Measurements from ENCODE around the gene CDH8.

Gene CDH8

DNA sequence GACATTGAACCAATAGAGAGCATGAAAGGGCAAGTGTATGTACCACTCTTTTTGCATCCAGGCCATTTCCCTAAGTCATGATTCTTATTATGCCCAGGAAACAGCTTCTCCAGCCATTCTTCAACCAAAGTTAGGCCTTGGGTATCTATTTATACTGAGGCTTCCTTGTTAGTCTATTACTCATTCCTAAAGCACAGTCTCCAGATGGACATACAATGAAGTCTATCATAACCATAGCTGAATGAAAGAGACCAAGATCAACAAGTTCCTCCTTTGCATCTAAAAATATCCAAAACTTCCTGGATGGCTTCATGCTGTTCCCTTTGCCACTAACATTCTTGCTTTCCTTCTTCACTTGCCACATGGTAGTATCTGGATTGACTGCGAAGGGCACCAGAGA is 265.9 kb downstream of the CDH8 start:
- H3K4me3 ChIP-seq (replicated peaks; ENCODE audit: insufficient read depth, low read length), result no peak overlapping the region
- H3K27ac ChIP-seq (replicated peaks), result no peak overlapping the region
- H3K27me3 ChIP-seq (ENCODE audit: insufficient read depth, poor library complexity, severe bottlenecking), result no peaks in the 10 kb centered on the region
- TF ChIP-seq, protein P1, sequence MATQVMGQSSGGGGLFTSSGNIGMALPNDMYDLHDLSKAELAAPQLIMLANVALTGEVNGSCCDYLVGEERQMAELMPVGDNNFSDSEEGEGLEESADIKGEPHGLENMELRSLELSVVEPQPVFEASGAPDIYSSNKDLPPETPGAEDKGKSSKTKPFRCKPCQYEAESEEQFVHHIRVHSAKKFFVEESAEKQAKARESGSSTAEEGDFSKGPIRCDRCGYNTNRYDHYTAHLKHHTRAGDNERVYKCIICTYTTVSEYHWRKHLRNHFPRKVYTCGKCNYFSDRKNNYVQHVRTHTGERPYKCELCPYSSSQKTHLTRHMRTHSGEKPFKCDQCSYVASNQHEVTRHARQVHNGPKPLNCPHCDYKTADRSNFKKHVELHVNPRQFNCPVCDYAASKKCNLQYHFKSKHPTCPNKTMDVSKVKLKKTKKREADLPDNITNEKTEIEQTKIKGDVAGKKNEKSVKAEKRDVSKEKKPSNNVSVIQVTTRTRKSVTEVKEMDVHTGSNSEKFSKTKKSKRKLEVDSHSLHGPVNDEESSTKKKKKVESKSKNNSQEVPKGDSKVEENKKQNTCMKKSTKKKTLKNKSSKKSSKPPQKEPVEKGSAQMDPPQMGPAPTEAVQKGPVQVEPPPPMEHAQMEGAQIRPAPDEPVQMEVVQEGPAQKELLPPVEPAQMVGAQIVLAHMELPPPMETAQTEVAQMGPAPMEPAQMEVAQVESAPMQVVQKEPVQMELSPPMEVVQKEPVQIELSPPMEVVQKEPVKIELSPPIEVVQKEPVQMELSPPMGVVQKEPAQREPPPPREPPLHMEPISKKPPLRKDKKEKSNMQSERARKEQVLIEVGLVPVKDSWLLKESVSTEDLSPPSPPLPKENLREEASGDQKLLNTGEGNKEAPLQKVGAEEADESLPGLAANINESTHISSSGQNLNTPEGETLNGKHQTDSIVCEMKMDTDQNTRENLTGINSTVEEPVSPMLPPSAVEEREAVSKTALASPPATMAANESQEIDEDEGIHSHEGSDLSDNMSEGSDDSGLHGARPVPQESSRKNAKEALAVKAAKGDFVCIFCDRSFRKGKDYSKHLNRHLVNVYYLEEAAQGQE (IDR thresholded peaks at IDR 0.05; ENCODE audit: insufficient replicate concordance, low read depth), result no peak
- TF ChIP-seq SPI1 (IDR thresholded peaks at IDR 0.05; ENCODE audit: borderline replicate concordance, low read depth) (no peak), POLR2AphosphoS5 (IDR thresholded peaks at IDR 0.05; ENCODE audit: low read depth) (no peak), GABPA (IDR thresholded peaks at IDR 0.05; ENCODE audit: low read depth) (no peak)
- TF ChIP-seq, protein P2, sequence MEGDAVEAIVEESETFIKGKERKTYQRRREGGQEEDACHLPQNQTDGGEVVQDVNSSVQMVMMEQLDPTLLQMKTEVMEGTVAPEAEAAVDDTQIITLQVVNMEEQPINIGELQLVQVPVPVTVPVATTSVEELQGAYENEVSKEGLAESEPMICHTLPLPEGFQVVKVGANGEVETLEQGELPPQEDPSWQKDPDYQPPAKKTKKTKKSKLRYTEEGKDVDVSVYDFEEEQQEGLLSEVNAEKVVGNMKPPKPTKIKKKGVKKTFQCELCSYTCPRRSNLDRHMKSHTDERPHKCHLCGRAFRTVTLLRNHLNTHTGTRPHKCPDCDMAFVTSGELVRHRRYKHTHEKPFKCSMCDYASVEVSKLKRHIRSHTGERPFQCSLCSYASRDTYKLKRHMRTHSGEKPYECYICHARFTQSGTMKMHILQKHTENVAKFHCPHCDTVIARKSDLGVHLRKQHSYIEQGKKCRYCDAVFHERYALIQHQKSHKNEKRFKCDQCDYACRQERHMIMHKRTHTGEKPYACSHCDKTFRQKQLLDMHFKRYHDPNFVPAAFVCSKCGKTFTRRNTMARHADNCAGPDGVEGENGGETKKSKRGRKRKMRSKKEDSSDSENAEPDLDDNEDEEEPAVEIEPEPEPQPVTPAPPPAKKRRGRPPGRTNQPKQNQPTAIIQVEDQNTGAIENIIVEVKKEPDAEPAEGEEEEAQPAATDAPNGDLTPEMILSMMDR (IDR thresholded peaks at IDR 0.05; ENCODE audit: insufficient read depth, low read length), result no peak
- no peak for DNase-seq (ENCODE audit: low read depth in 1 of 2, low spot score in 1 of 2)

DNA sequence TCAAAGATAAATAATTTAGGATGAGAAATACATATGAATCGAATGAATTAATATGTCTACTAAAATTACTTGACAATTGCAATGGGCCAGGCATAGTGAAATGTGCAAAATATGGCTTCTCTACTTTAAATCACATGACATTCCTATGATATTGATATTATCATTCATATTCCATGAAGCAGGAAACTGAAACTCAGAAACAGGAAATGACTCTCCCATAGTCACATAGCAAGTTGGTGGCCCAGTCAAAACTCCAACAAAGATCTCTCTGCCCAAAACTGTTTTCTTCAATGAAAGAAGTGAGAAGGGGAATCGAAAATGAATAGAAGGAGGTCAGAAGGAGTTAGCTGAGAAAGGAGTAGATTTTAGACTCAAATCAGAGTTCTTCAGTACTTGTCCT is 272.2 kb downstream of the CDH8 start:
- H3K27me3 ChIP-seq (ENCODE audit: insufficient read depth, poor library complexity, severe bottlenecking), result no peaks in the 10 kb centered on the region
- no peak overlapping the region for H3K4me3 ChIP-seq (replicated peaks; ENCODE audit: insufficient read depth, low read length)
- TF ChIP-seq, protein P2 (IDR thresholded peaks at IDR 0.05; ENCODE audit: insufficient read depth, low read length), result no peak
- TF ChIP-seq, protein P1 (IDR thresholded peaks at IDR 0.05; ENCODE audit: insufficient replicate concordance, low read depth), result no peak
- TF ChIP-seq GABPA (IDR thresholded peaks at IDR 0.05; ENCODE audit: low read depth) (no peak), SPI1 (IDR thresholded peaks at IDR 0.05; ENCODE audit: borderline replicate concordance, low read depth) (no peak), POLR2AphosphoS5 (IDR thresholded peaks at IDR 0.05; ENCODE audit: low read depth) (no peak)
- DNase-seq (ENCODE audit: low read depth in 1 of 2, low spot score in 1 of 2), result no peak
- H3K27ac ChIP-seq (replicated peaks), result no peak overlapping the region

DNA sequence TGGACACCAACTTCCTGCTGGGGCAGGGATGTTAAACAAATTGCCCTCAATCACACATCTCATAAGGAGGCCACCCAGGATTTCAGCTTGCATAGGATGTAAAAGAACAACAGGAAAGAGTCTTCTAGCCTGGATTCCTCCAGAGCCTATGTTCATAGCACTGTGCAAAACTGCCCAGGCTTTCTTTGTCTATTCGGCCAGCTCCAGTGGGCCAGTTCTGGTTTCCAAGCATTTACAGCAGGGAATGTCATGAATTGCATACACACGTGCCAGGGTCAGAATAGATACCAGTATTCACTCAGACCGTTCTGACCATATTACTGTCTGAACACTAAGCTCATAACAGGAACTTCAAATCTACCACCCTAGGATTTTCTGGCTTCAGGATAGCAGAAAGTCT is 273.2 kb downstream of the CDH8 start:
- no peak for TF ChIP-seq SPI1 (IDR thresholded peaks at IDR 0.05; ENCODE audit: borderline replicate concordance, low read depth)
- no peak for TF ChIP-seq GABPA (IDR thresholded peaks at IDR 0.05; ENCODE audit: low read depth)
- TF ChIP-seq, protein P1 (IDR thresholded peaks at IDR 0.05; ENCODE audit: insufficient replicate concordance, low read depth), result no peak
- TF ChIP-seq, protein P2 (IDR thresholded peaks at IDR 0.05; ENCODE audit: insufficient read depth, low read length), result no peak
- no peak for TF ChIP-seq POLR2AphosphoS5 (IDR thresholded peaks at IDR 0.05; ENCODE audit: low read depth)
- Histone ChIP-seq H3K4me3 (replicated peaks; ENCODE audit: insufficient read depth, low read length) (no peak overlapping the region), H3K27me3 (ENCODE audit: insufficient read depth, poor library complexity, severe bottlenecking) (no peaks in the 10 kb centered on the region), H3K27ac (replicated peaks) (no peak overlapping the region)
- no peak for DNase-seq (ENCODE audit: low read depth in 1 of 2, low spot score in 1 of 2)

Measured in HL-60 (cell line).